Stomach (tissue), 9 donors: Measurements from ENCODE around the gene RNLS. TPM values are rescaled to one million over a fixed set of nuclear protein-coding genes. Genes with fewer than 3 reads are reported as not detected.

Experiments used
- DNase-seq, 2 donors: peaks; one replicate each; pipeline versions ENCODE4 v3.0.0 to v3.0.0-alpha.2; 2013 to 2019
- H3K27ac ChIP-seq, 5 donors: fragments of 200-600 bp in 4 of 5; sonication (generic) in 4 of 5; one replicate each; pipeline ENCODE4 v1.5.1; 2013 to 2019; ENCODE audit warnings: mild to moderate bottlenecking in 1 of 5, moderate library complexity in 1 of 5
- H3K27me3 ChIP-seq, 3 donors: fragments of 200-600 bp; sonication (generic); one replicate each; pipeline ENCODE4 v1.5.1; 2017 to 2019; ENCODE audit warnings: mixed run types in 1 of 3
- H3K36me3 ChIP-seq, 4 donors: fragments of 200-600 bp; sonication (generic); 1 replicate in 3 of 4; 2 replicates in 1 of 4; pipeline ENCODE4 v1.5.1; 2016 to 2019
- H3K4me1 ChIP-seq, 4 donors: fragments of 200-600 bp; sonication (generic); one replicate each; pipeline ENCODE4 v1.5.1; 2016 to 2019
- H3K4me3 ChIP-seq, 4 donors: fragments of 200-600 bp; sonication (generic) in 3 of 4; one replicate each; pipeline ENCODE4 v1.5.1; 2016 to 2019; ENCODE audit warnings: mild to moderate bottlenecking in 1 of 4
- H3K9me3 ChIP-seq, 4 donors: fragments of 200-600 bp; sonication (generic); one replicate each; pipeline ENCODE4 v1.5.1; 2016 to 2019
- CTCF ChIP-seq, 7 experiments: fragments of 450-650 bp in 4 of 7; fragments of 200-600 bp in 3 of 7; sonication (generic) in 3 of 7; IDR thresholded peaks; one replicate each; pipeline ENCODE4 v1.5.1; 2016 to 2019; ENCODE audit warnings: antibody characterized with exemption in 7 of 7, control low read depth in 2 of 7, mild to moderate bottlenecking in 1 of 7
- EP300 ChIP-seq: sonication (generic); formaldehyde crosslinking; IDR thresholded peaks from one replicate; pipeline ENCODE4 v1.6.1; 2017; ENCODE audit warnings: antibody characterized with exemption
- POLR2A ChIP-seq, 4 donors: fragments of 450-650 bp; IDR thresholded peaks; one replicate each; pipeline ENCODE4 v1.6.1; 2016; ENCODE audit warnings: antibody characterized with exemption in 4 of 4, control low read depth in 2 of 4, mild to moderate bottlenecking in 1 of 4, moderate library complexity in 1 of 4
- POLR2AphosphoS5 ChIP-seq, 3 donors: sonication (generic); formaldehyde crosslinking; IDR thresholded peaks; one replicate each; pipeline ENCODE4 v1.6.1; 2016; ENCODE audit warnings: antibody characterized with exemption in 3 of 3
- WGBS, 5 donors: extraction: QIAGEN DNeasy Blood & Tissue Kit in 3 of 5; methylation state at CpG; one replicate each; pipeline versions ENCODE4 v1.1.5 to v1.1.7; 2013 to 2018; 5-methylcytosine and 5-hydroxymethylcytosine counted together
- intact Hi-C: fragments of 100-400 bp; cut with DNase I; formaldehyde crosslinking; loops from one replicate; pipeline ENCODE4 v1.15.1; 2023; ENCODE audit warnings: low total_unique reads
- polyA plus RNA-seq, 3 donors: library from polyadenylated mRNA; stranded (reverse); fragments of 200-250 nt; gene quantifications; one replicate each; pipeline ENCODE4 v1.2.3, GENCODE V29; 2013
- total RNA-seq, 5 donors: library from RNA; depleted of rRNA; stranded (reverse); fragments of >200 nt; gene quantifications; one replicate each; pipeline versions ENCODE4 v1.1.0 to v1.2.3, GENCODE V29; 2014 to 2016
- donor health status: healthy with polysubstance abuse.
- donor health status: Bipolar disorder and iron deficiency.
- donor health status: healthy.

RNLS gene
- total and polyA plus RNA-seq, 8 donors, result 6.7 to 21.5 (median 11.6) TPM; not detected in 2

DNA sequence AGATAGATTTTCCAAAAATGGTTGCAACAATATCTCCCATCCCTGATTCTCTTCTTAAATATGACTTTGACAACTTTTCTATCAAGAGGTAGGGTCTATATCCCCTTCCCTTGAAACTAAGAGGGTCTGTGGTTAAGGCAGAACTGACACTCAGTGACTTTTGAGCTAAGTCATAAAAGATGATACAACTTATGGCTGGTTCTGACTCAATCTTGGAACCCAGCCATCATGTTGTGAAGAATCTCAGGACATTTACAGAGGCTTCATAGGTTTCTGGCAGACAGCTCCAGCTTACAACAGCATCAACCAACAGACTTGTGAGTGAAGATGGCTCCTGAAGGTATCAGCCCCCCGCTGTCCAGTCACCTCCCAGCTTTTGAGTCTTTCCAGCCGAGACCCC lies 203.5 kb downstream of the RNLS start:
- Histone ChIP-seq H3K4me1 (peaks cover 0 to 3% (median 0%) of the 10 kb centered on the region in 4 donors), H3K36me3 (no peaks in the 10 kb centered on the region), H3K9me3 (no peaks in the 10 kb centered on the region), H3K27ac (no peak overlapping the region), H3K27me3 (no peaks in the 10 kb centered on the region), H3K4me3 (no peak overlapping the region)
- TF ChIP-seq EP300 (no peak), POLR2AphosphoS5 (IDR thresholded peaks at IDR 0.05) (no peak), CTCF (IDR thresholded peaks at IDR 0.05) (no peak), POLR2A (IDR thresholded peaks at IDR 0.05) (no peak)
- intact Hi-C loops, result no loop called here
- no peak for DNase-seq
- WGBS, 5 donors, result 79 to 100% (median 92%) methylated on average over 2 of the region's 2 CpGs

DNA sequence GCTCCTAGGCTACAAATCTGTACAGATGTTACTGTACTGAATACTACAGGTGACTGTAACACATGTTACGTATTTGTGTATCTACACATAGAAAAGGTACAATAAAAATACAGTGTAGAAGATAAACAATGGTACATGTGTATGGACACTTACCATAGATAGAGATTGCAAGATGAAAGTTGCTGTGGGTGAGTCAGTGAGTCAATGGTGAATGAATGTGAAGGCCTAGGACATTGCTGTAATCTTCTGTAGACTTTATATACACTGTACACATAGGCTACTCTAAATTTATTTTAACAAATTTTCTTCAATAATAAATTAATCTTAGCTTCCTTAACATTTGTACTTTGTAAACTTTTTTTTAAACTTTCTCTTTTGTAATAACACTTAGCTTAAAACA lies 205.6 kb downstream of the RNLS start:
- Histone ChIP-seq H3K27ac (no peak overlapping the region), H3K9me3 (no peaks in the 10 kb centered on the region), H3K4me3 (no peak overlapping the region), H3K4me1 (no peaks in the 10 kb centered on the region), H3K27me3 (no peaks in the 10 kb centered on the region), H3K36me3 (no peaks in the 10 kb centered on the region)
- no peak for DNase-seq
- intact Hi-C loops, result no loop called here
- 91 to 100% (median 97%) methylated on average over 1 of the region's 1 CpG for WGBS, 5 donors
- no peak for TF ChIP-seq EP300
- TF ChIP-seq CTCF (IDR thresholded peaks at IDR 0.05), result no peak
- TF ChIP-seq POLR2AphosphoS5 (IDR thresholded peaks at IDR 0.05), result no peak
- no peak for TF ChIP-seq POLR2A (IDR thresholded peaks at IDR 0.05)

- no peak overlapping the region for H3K27ac ChIP-seq
- no peaks in the 10 kb centered on the region for H3K4me1 ChIP-seq
- DNase-seq, result no peak
Observed at GRCh38 chr10:88374392-88375175, 208.5 kb downstream of the RNLS start.

GRCh38 chr10:88372881-88373592 lies 210.1 kb downstream of the RNLS start:
- no peak for TF ChIP-seq CTCF (IDR thresholded peaks at IDR 0.05)
- no peak for TF ChIP-seq EP300
- TF ChIP-seq POLR2A (IDR thresholded peaks at IDR 0.05), result no peak
- no peak for TF ChIP-seq POLR2AphosphoS5 (IDR thresholded peaks at IDR 0.05)
- no peak overlapping the region for H3K27ac ChIP-seq

More at GRCh38 chr10:88374392-88375175, 208.5 kb downstream of the RNLS start:
- intact Hi-C loops, result no loop called here
- no peaks in the 10 kb centered on the region for H3K27me3 ChIP-seq
- H3K4me3 ChIP-seq, result no peak overlapping the region
- no peaks in the 10 kb centered on the region for H3K36me3 ChIP-seq
- no peak for TF ChIP-seq POLR2AphosphoS5 (IDR thresholded peaks at IDR 0.05)
- TF ChIP-seq EP300, result no peak
- no peak for TF ChIP-seq CTCF (IDR thresholded peaks at IDR 0.05)
- TF ChIP-seq POLR2A (IDR thresholded peaks at IDR 0.05), result no peak
- H3K9me3 ChIP-seq, result no peaks in the 10 kb centered on the region
- WGBS, 5 donors, result 94 to 97% (median 96%) methylated on average over 4 of the region's 4 CpGs

More at GRCh38 chr10:88372881-88373592, 210.1 kb downstream of the RNLS start:
- no peak for DNase-seq
- H3K9me3 ChIP-seq, result no peaks in the 10 kb centered on the region
- no peaks in the 10 kb centered on the region for H3K36me3 ChIP-seq
- no peaks in the 10 kb centered on the region for H3K27me3 ChIP-seq
- intact Hi-C loops, result no loop called here
- no peak overlapping the region for H3K4me3 ChIP-seq
- H3K4me1 ChIP-seq, result no peaks in the 10 kb centered on the region
